Mesendoderm (in vitro differentiated cells): Measurements from ENCODE around the gene HIF3A.
"Not testable (repeated sequence)": the region's sequence is repeated elsewhere in the genome, so short reads cannot be mapped to it uniquely, and the experiment has no call there.

ENCODE experiments used
- DNase-seq: peaks from one replicate; pipeline ENCODE4 v3.0.0; 2013
- H2AK5ac ChIP-seq: 2 replicates; pipeline ENCODE4 v1.6.1; 2013; ENCODE audit warnings: low read length, inconsistent platforms
- H2BK120ac ChIP-seq: 2 replicates; pipeline ENCODE4 v1.6.1; 2013; ENCODE audit warnings: low read depth, mild to moderate bottlenecking, low read length, moderate library complexity, mixed read lengths
- H2BK15ac ChIP-seq: replicated peaks from 2 replicates; pipeline ENCODE4 v1.6.1; 2013; ENCODE audit warnings: low read depth, mild to moderate bottlenecking, moderate library complexity
- H2BK5ac ChIP-seq: 2 replicates; pipeline ENCODE4 v1.6.1; 2013; ENCODE audit warnings: low read length, inconsistent platforms
- H3K18ac ChIP-seq: 2 replicates; pipeline ENCODE4 v1.6.1; 2013; ENCODE audit warnings: mild to moderate bottlenecking, low read length, mixed read lengths
- H3K23ac ChIP-seq: one replicate; pipeline ENCODE4 v1.6.1; 2013; ENCODE audit warnings: low read length
- H3K27ac ChIP-seq: 2 replicates; pipeline ENCODE4 v1.5.1; 2013; ENCODE audit warnings: low read depth, mild to moderate bottlenecking, inconsistent platforms, low read length, moderate library complexity
- H3K27me3 ChIP-seq: 2 replicates; pipeline ENCODE4 v1.6.1; 2013; ENCODE audit warnings: low read length, control low read depth, mild to moderate bottlenecking, inconsistent platforms; ENCODE audit not compliant: insufficient read depth, poor library complexity
- H3K36me3 ChIP-seq: 2 replicates; pipeline ENCODE4 v1.6.1; 2013; ENCODE audit warnings: low read length, inconsistent platforms; ENCODE audit not compliant: control insufficient read depth, insufficient read depth
- H3K4ac ChIP-seq: one replicate; pipeline ENCODE4 v1.6.1; 2013; ENCODE audit warnings: low read depth, mild to moderate bottlenecking, low read length, moderate library complexity
- H3K4me1 ChIP-seq: 2 replicates; pipeline ENCODE4 v1.6.1; 2013; ENCODE audit warnings: low read depth, low read length, inconsistent platforms; ENCODE audit not compliant: control insufficient read depth
- H3K4me2 ChIP-seq: 2 replicates; pipeline ENCODE4 v1.6.1; 2013; ENCODE audit warnings: low read length
- H3K4me3 ChIP-seq: 2 replicates; pipeline ENCODE4 v1.5.1; 2013; ENCODE audit warnings: mild to moderate bottlenecking, low read length
- H3K56ac ChIP-seq: one replicate; pipeline ENCODE4 v1.6.1; 2013; ENCODE audit warnings: low read length
- H3K79me1 ChIP-seq: 2 replicates; pipeline ENCODE4 v1.6.1; 2013; ENCODE audit warnings: low read length, inconsistent platforms
- H3K79me2 ChIP-seq: 2 replicates; pipeline ENCODE4 v1.6.1; 2013; ENCODE audit warnings: mild to moderate bottlenecking, low read length; ENCODE audit not compliant: control insufficient read depth, insufficient read depth
- H3K9ac ChIP-seq: 2 replicates; pipeline ENCODE4 v1.6.1; 2013; ENCODE audit warnings: low read length, inconsistent platforms
- H4K5ac ChIP-seq: one replicate; pipeline ENCODE4 v1.6.1; 2013; ENCODE audit warnings: low read length
- H4K8ac ChIP-seq: one replicate; pipeline ENCODE4 v1.6.1; 2013; ENCODE audit warnings: low read depth, mild to moderate bottlenecking, control low read depth, low read length, moderate library complexity
- WGBS: extraction: QIAGEN DNeasy Blood & Tissue Kit; methylation state at CpG from one replicate; pipeline ENCODE4 v1.1.7; 2013; ENCODE audit warnings: low lambda C conversion rate, missing lambda C conversion rate; ENCODE audit not compliant: insufficient coverage; ENCODE audit errors: extremely low coverage; 5-methylcytosine and 5-hydroxymethylcytosine counted together

Gene HIF3A

GRCh38 chr19:46373491-46374359 is 76.9 kb downstream of the HIF3A start:
- peaks cover 16% of the 10 kb centered on the region for H3K4me1 ChIP-seq
- H3K9ac ChIP-seq, result peak overlapping the region; percentile 66
- H3K4me2 ChIP-seq, result no peak overlapping the region
- peak; percentile 95 for DNase-seq
- no peak overlapping the region for H4K5ac ChIP-seq
- peaks cover 3% of the 10 kb centered on the region for H3K36me3 ChIP-seq
- no peak overlapping the region for H4K8ac ChIP-seq
- peaks cover 23% of the 10 kb centered on the region for H3K79me1 ChIP-seq
- peak overlapping the region; percentile 90 for H3K56ac ChIP-seq
- H3K4ac ChIP-seq, result peak overlapping the region; percentile 72
- no peak overlapping the region for H2BK15ac ChIP-seq
- peak overlapping the region; percentile 34 for H3K18ac ChIP-seq
- WGBS, result no CpG with 5 or more reads among the region's 17 CpGs
- peak overlapping the region; percentile 93 for H2AK5ac ChIP-seq
- H3K27me3 ChIP-seq, result no peaks in the 10 kb centered on the region
- no peak overlapping the region for H3K4me3 ChIP-seq
- peaks cover 19% of the 10 kb centered on the region for H3K79me2 ChIP-seq
- H2BK120ac ChIP-seq, result no peak overlapping the region
- H3K23ac ChIP-seq, result peak overlapping the region; percentile 15
- peak overlapping the region; percentile 73 for H2BK5ac ChIP-seq
- H3K27ac ChIP-seq, result peak overlapping the region; percentile 73

- Histone ChIP-seq H3K4me1 (peaks cover 16% of the 10 kb centered on the region), H3K9ac (peak overlapping the region; percentile 28), H2BK15ac (no peak overlapping the region), H3K27ac (no peak overlapping the region), H3K36me3 (peaks cover 3% of the 10 kb centered on the region), H3K4me2 (no peak overlapping the region), H3K23ac (peak overlapping the region; percentile 26), H3K4ac (peak overlapping the region; percentile 49), H2BK5ac (no peak overlapping the region), H2BK120ac (no peak overlapping the region), H3K79me2 (peaks cover 19% of the 10 kb centered on the region), H3K27me3 (no peaks in the 10 kb centered on the region), H3K4me3 (no peak overlapping the region), H4K8ac (no peak overlapping the region), H3K56ac (peak overlapping the region; percentile 84), H2AK5ac (no peak overlapping the region), H3K18ac (peak overlapping the region; percentile 13), H4K5ac (no peak overlapping the region), H3K79me1 (peaks cover 23% of the 10 kb centered on the region)
- WGBS, result no CpG with 5 or more reads among the region's 21 CpGs
- DNase-seq, result no peak
These were observed 78.0 kb downstream of the HIF3A start for GRCh38 chr19:46374536-46375475.

GRCh38 chr19:46375476-46376067 is 78.7 kb downstream of the HIF3A start:
- not testable (repeated sequence) for H3K4me3 ChIP-seq, H2AK5ac ChIP-seq, H3K27ac ChIP-seq, H3K36me3 ChIP-seq, H4K8ac ChIP-seq, H3K18ac ChIP-seq, H4K5ac ChIP-seq, H3K4ac ChIP-seq, H2BK120ac ChIP-seq, H3K56ac ChIP-seq, H2BK5ac ChIP-seq, H3K9ac ChIP-seq, H3K23ac ChIP-seq, H3K4me2 ChIP-seq, H2BK15ac ChIP-seq, H3K27me3 ChIP-seq, DNase-seq
- peaks cover 21% of the 10 kb centered on the region for H3K79me1 ChIP-seq
- no CpG with 5 or more reads among the region's 22 CpGs for WGBS
- H3K79me2 ChIP-seq, result peaks cover 16% of the 10 kb centered on the region
- peaks cover 16% of the 10 kb centered on the region for H3K4me1 ChIP-seq

GRCh38 chr19:46376241-46377153 is 79.7 kb downstream of the HIF3A start:
- Histone ChIP-seq H3K4me3 (no peak overlapping the region), H4K5ac (no peak overlapping the region), H3K79me1 (peaks cover 21% of the 10 kb centered on the region), H3K9ac (no peak overlapping the region), H3K23ac (no peak overlapping the region), H2AK5ac (no peak overlapping the region), H3K18ac (no peak overlapping the region), H3K4ac (no peak overlapping the region), H3K27me3 (no peaks in the 10 kb centered on the region), H2BK15ac (no peak overlapping the region), H3K4me2 (no peak overlapping the region), H2BK120ac (no peak overlapping the region), H3K56ac (no peak overlapping the region), H2BK5ac (no peak overlapping the region), H3K36me3 (peaks cover 3% of the 10 kb centered on the region), H3K79me2 (peaks cover 16% of the 10 kb centered on the region), H3K4me1 (peaks cover 16% of the 10 kb centered on the region), H4K8ac (no peak overlapping the region), H3K27ac (no peak overlapping the region)
- WGBS, result no CpG with 5 or more reads among the region's 20 CpGs
- DNase-seq, result no peak

GRCh38 chr19:46378268-46378667 is 81.4 kb downstream of the HIF3A start:
- H3K9ac ChIP-seq, result no peak overlapping the region
- no peak overlapping the region for H3K4me2 ChIP-seq
- peaks cover 14% of the 10 kb centered on the region for H3K79me2 ChIP-seq
- no peak overlapping the region for H3K4ac ChIP-seq
- H4K5ac ChIP-seq, result no peak overlapping the region
- peaks cover 19% of the 10 kb centered on the region for H3K79me1 ChIP-seq
- H3K56ac ChIP-seq, result no peak overlapping the region
- no peaks in the 10 kb centered on the region for H3K27me3 ChIP-seq
- no peak overlapping the region for H3K4me3 ChIP-seq
- H4K8ac ChIP-seq, result no peak overlapping the region
- H2AK5ac ChIP-seq, result no peak overlapping the region
- H2BK5ac ChIP-seq, result no peak overlapping the region
- H3K4me1 ChIP-seq, result peaks cover 7% of the 10 kb centered on the region
- no peak overlapping the region for H3K18ac ChIP-seq
- no peak overlapping the region for H2BK15ac ChIP-seq
- no peak overlapping the region for H2BK120ac ChIP-seq
- no peak overlapping the region for H3K27ac ChIP-seq
- DNase-seq, result no peak
- WGBS, result no CpG with 5 or more reads among the region's 2 CpGs
- no peak overlapping the region for H3K23ac ChIP-seq
- H3K36me3 ChIP-seq, result peaks cover 3% of the 10 kb centered on the region
